ENCODE data around the gene VIM. TPM values are rescaled to one million over a fixed set of nuclear protein-coding genes. Genes with fewer than 3 reads are reported as not detected.

The VIM gene
- total and polyA plus RNA-seq, 4 donors: 800 to 1,640 (median 1,361) TPM

- DNase-seq (peak in 1 of 3 donors; percentile 2), ATAC-seq (ENCODE audit: insufficient read depth, low FRiP score) (no peak)
- no peaks in the 10 kb centered on the region for H3K4me1 ChIP-seq (ENCODE audit: control insufficient read depth in 5 of 5, insufficient read depth in 5 of 5, low read length in 5 of 5)
- no peaks in the 10 kb centered on the region for H3K36me3 ChIP-seq (ENCODE audit: control insufficient read depth in 4 of 4, insufficient read depth in 4 of 4, low read length in 4 of 4)
- peaks cover 0 to 8% (median 0%) of the 10 kb centered on the region in 4 donors for H3K9me3 ChIP-seq (ENCODE audit: control insufficient read depth in 4 of 4, insufficient read depth in 3 of 4, low read length in 3 of 4)
- WGBS, 2 donors: 65 to 81% methylated on average over 10 of the region's 10 CpGs
- H3K9ac ChIP-seq (ENCODE audit: insufficient read depth in 1 of 2, low read length in 2 of 2): no peak overlapping the region
- H3K4me3 ChIP-seq: no peak overlapping the region
- no peak for TF ChIP-seq CTCF (IDR thresholded peaks at IDR 0.05; ENCODE audit: control extremely low read depth, extremely low read depth)
- H3K27ac ChIP-seq (ENCODE audit: low read depth in 1 of 2, low read length in 1 of 2): no peak overlapping the region
- H3K27me3 ChIP-seq (ENCODE audit: control insufficient read depth in 3 of 3, insufficient read depth in 3 of 3, low read length in 2 of 3): peaks cover 0 to 6% (median 5%) of the 10 kb centered on the region in 3 donors
Observed at GRCh38 chr10:17286562-17287550, 58.8 kb downstream of the VIM start.

Other genes starting within 250 kb of the VIM start
- gene CUBN, start 98.4 kb upstream of the VIM start, total RNA-seq: 1 to 10 TPM; 1.7 to 5.1 TPM
- gene CUBN, start 98.4 kb upstream of the VIM start, polyA plus RNA-seq: under 1 TPM; 0.33 to 0.35 TPM
- 10 to 100 TPM in 1 of 2 donors, 1 to 10 TPM in 1; 9.7 to 25.9 TPM for gene TRDMT1, start 26.6 kb upstream of the VIM start, total RNA-seq
- 1 to 10 TPM; 2.5 to 3.4 TPM for gene TRDMT1, start 26.6 kb upstream of the VIM start, polyA plus RNA-seq
- gene ST8SIA6, start 226.4 kb downstream of the VIM start, total RNA-seq: 10 to 100 TPM in 1 of 2 donors, 1 to 10 TPM in 1; 4.0 to 22.0 TPM
- 1 to 10 TPM in 1 of 2 donors, under 1 TPM in 1; 0.43 to 1.8 TPM for gene ST8SIA6, start 226.4 kb downstream of the VIM start, polyA plus RNA-seq

Data from lung (tissue), 12 donors.